ENCODE results near the gene PXMP2. TPM values are rescaled to one million over a fixed set of nuclear protein-coding genes. Genes with fewer than 3 reads are reported as not detected.

PXMP2 gene
- total and polyA plus RNA-seq, 4 donors = 43.8 to 259 (median 135) TPM

GRCh38 chr12:132672116-132672515 lies 15.3 kb upstream of the PXMP2 start:
- H3K9ac ChIP-seq (ENCODE audit: low read depth in 1 of 2, low read length in 2 of 2) = no peak overlapping the region
- peak overlapping the region; percentile 55 to 82 for H3K27ac ChIP-seq (ENCODE audit: low read depth in 1 of 2, low read length in 2 of 2)
- H3K9me3 ChIP-seq (ENCODE audit: control insufficient read depth in 4 of 4, low read length in 3 of 4) = no peaks in the 10 kb centered on the region
- peaks cover 13 to 50% (median 29%) of the 10 kb centered on the region in 4 donors for H3K36me3 ChIP-seq (ENCODE audit: control insufficient read depth in 4 of 4, insufficient read depth in 3 of 4, low read depth in 1 of 4, low read length in 3 of 4)
- WGBS = 87% methylated on average over 16 of the region's 16 CpGs
- no peak overlapping the region for H3K4me3 ChIP-seq (ENCODE audit: low read depth in 1 of 3, low read length in 3 of 3)
- H3K27me3 ChIP-seq (ENCODE audit: control insufficient read depth in 4 of 4, insufficient read depth in 4 of 4, low read length in 3 of 4) = no peaks in the 10 kb centered on the region
- peaks cover 9 to 23% (median 19%) of the 10 kb centered on the region in 4 donors for H3K4me1 ChIP-seq (ENCODE audit: control insufficient read depth in 4 of 4, insufficient read depth in 4 of 4, low read length in 3 of 4)
- no peak for DNase-seq (ENCODE audit: low spot score)
- TF ChIP-seq SP1 (IDR thresholded peaks at IDR 0.05) (no peak), CTCF (IDR thresholded peaks at IDR 0.05; ENCODE audit: low read depth, low read length, missing input control) (no peak), HNF4A (conservative IDR thresholded peaks at IDR 0.05) (no peak), FOXA1 (IDR thresholded peaks at IDR 0.05) (no peak), REST (IDR thresholded peaks at IDR 0.05) (no peak), JUND (IDR thresholded peaks at IDR 0.05) (no peak), ATF3 (IDR thresholded peaks at IDR 0.05) (no peak), RXRA (IDR thresholded peaks at IDR 0.05) (no peak), ZBTB33 (IDR thresholded peaks at IDR 0.05) (no peak), EGR1 (IDR thresholded peaks at IDR 0.05; ENCODE audit: low read depth in 2 of 2) (no peak), MAX (IDR thresholded peaks at IDR 0.05) (no peak), GABPA (IDR thresholded peaks at IDR 0.05 in 1 of 2, conservative IDR thresholded peaks at IDR 0.05 in 1 of 2) (no peak), YY1 (IDR thresholded peaks at IDR 0.05) (no peak)

GRCh38 chr12:132672678-132673077 lies 14.7 kb upstream of the PXMP2 start:
- Histone ChIP-seq H3K27me3 (ENCODE audit: control insufficient read depth in 4 of 4, insufficient read depth in 4 of 4, low read length in 3 of 4) (no peaks in the 10 kb centered on the region), H3K9ac (ENCODE audit: low read depth in 1 of 2, low read length in 2 of 2) (peak overlapping the region in 1 of 2 donors; percentile 42), H3K36me3 (ENCODE audit: control insufficient read depth in 4 of 4, insufficient read depth in 3 of 4, low read depth in 1 of 4, low read length in 3 of 4) (peaks cover 13 to 49% (median 27%) of the 10 kb centered on the region in 4 donors), H3K9me3 (ENCODE audit: control insufficient read depth in 4 of 4, low read length in 3 of 4) (no peaks in the 10 kb centered on the region), H3K27ac (ENCODE audit: low read depth in 1 of 2, low read length in 2 of 2) (peak overlapping the region; percentile 55 to 82), H3K4me3 (ENCODE audit: low read depth in 1 of 3, low read length in 3 of 3) (no peak overlapping the region), H3K4me1 (ENCODE audit: control insufficient read depth in 4 of 4, insufficient read depth in 4 of 4, low read length in 3 of 4) (peaks cover 9 to 23% (median 19%) of the 10 kb centered on the region in 4 donors)
- DNase-seq (ENCODE audit: low spot score) = no peak
- WGBS = 46% methylated on average over 12 of the region's 12 CpGs
- TF ChIP-seq GABPA (IDR thresholded peaks at IDR 0.05 in 1 of 2, conservative IDR thresholded peaks at IDR 0.05 in 1 of 2) = peak in 1 of 2 donors; percentile 62
- TF ChIP-seq RXRA (IDR thresholded peaks at IDR 0.05) = peak; percentile 95 to 97
- TF ChIP-seq MAX (IDR thresholded peaks at IDR 0.05) = peak; percentile 98
- TF ChIP-seq RAD21 (IDR thresholded peaks at IDR 0.05) = peak; percentile 48 to 61
- TF ChIP-seq HNF4G (IDR thresholded peaks at IDR 0.05) = peak; percentile 85
- TF ChIP-seq FOXA1 (IDR thresholded peaks at IDR 0.05) = peak; percentile 87
- TF ChIP-seq YY1 (IDR thresholded peaks at IDR 0.05) = peak; percentile 91
- peak; percentile 95 for TF ChIP-seq SP1 (IDR thresholded peaks at IDR 0.05)
- TF ChIP-seq HNF4A (conservative IDR thresholded peaks at IDR 0.05) = peak; percentile 96 to 97
- peak; percentile 81 for TF ChIP-seq FOXA2 (IDR thresholded peaks at IDR 0.05)
- no peak for TF ChIP-seq CTCF (IDR thresholded peaks at IDR 0.05; ENCODE audit: low read depth, low read length, missing input control)
- no peak for TF ChIP-seq ZBTB33 (IDR thresholded peaks at IDR 0.05)
- TF ChIP-seq NR2F2 (IDR thresholded peaks at IDR 0.05) = no peak
- no peak for TF ChIP-seq TAF1 (conservative IDR thresholded peaks at IDR 0.05)
- TF ChIP-seq ATF3 (IDR thresholded peaks at IDR 0.05) = no peak
- TF ChIP-seq JUND (IDR thresholded peaks at IDR 0.05) = peak in 1 of 2 donors; percentile 44

Data from liver (tissue), 9 donors.